WTC11 (cell line): ENCODE results near the gene LSM12. TPM values are rescaled to one million over a fixed set of nuclear protein-coding genes. Genes with fewer than 3 reads are reported as not detected.

Experiments used
- CREM ChIP-seq: sonication (generic); formaldehyde crosslinking; IDR thresholded peaks from 2 replicates; pipeline ENCODE4 v1.8.1; 2022; ENCODE audit warnings: mild to moderate bottlenecking, missing genetic modification reagents, moderate library complexity
- CTCF ChIP-seq: fragments of 200-600 bp; IDR thresholded peaks from 2 replicates; pipeline ENCODE4 v1.8.0; 2022; ENCODE audit warnings: antibody characterized with exemption
- FOXJ3 ChIP-seq: sonication (generic); formaldehyde crosslinking; IDR thresholded peaks from 2 replicates; pipeline ENCODE4 v1.9.0; 2021; ENCODE audit warnings: missing genetic modification reagents, mild to moderate bottlenecking, borderline replicate concordance
- JAZF1 ChIP-seq: fragments of 250-450 bp; sonication (Bioruptor Pico); IDR thresholded peaks from 2 replicates; pipeline ENCODE4 v1.9.0; 2021; ENCODE audit warnings: moderate library complexity, mild to moderate bottlenecking, inconsistent platforms
- MXD4 ChIP-seq: fragments of 250-450 bp; sonication (Bioruptor Pico); IDR thresholded peaks from 2 replicates; pipeline ENCODE4 v1.8.0; 2021; ENCODE audit warnings: mild to moderate bottlenecking, moderate library complexity, borderline replicate concordance
- NFE2L1 ChIP-seq: sonication (generic); formaldehyde crosslinking; IDR thresholded peaks from 2 replicates; pipeline ENCODE4 v1.8.1; 2023; ENCODE audit warnings: missing genetic modification reagents
- RELA ChIP-seq: sonication (generic); formaldehyde crosslinking; IDR thresholded peaks from 2 replicates; pipeline ENCODE4 v1.8.1; 2022; ENCODE audit warnings: missing genetic modification reagents, mild to moderate bottlenecking, borderline replicate concordance
- ZNF219 ChIP-seq: sonication (generic); formaldehyde crosslinking; IDR thresholded peaks from 2 replicates; pipeline ENCODE4 v1.8.0; 2023; ENCODE audit warnings: missing genetic modification reagents, mild to moderate bottlenecking, borderline replicate concordance
- total RNA-seq: library from RNA; stranded (reverse); gene quantifications from 3 replicates; pipeline ENCODE4 v1.2.3, GENCODE V29; 2021
- TF ChIP-seq, protein P1 (sequence below): sonication (generic); formaldehyde crosslinking; IDR thresholded peaks from 2 replicates; pipeline ENCODE4 v1.8.1; 2023; ENCODE audit warnings: mild to moderate bottlenecking, missing genetic modification reagents
- TF ChIP-seq, protein P2 (sequence below): fragments of 250-450 bp; sonication (Bioruptor Pico); IDR thresholded peaks from 2 replicates; pipeline ENCODE4 v1.9.0; 2021; ENCODE audit warnings: mild to moderate bottlenecking, borderline replicate concordance
- TF ChIP-seq, protein P3 (sequence below): sonication (generic); formaldehyde crosslinking; IDR thresholded peaks from 2 replicates; pipeline ENCODE4 v1.8.1; 2022; ENCODE audit warnings: missing genetic modification reagents, borderline replicate concordance
- TF ChIP-seq, protein P4 (sequence below): sonication (generic); formaldehyde crosslinking; IDR thresholded peaks from 2 replicates; pipeline ENCODE4 v1.8.0; 2022; ENCODE audit warnings: missing genetic modification reagents
- TF ChIP-seq, protein P5 (sequence below): sonication (generic); formaldehyde crosslinking; IDR thresholded peaks from 2 replicates; pipeline ENCODE4 v1.8.1; 2022; ENCODE audit warnings: mild to moderate bottlenecking, missing genetic modification reagents, moderate library complexity, borderline replicate concordance

LSM12 gene
- total RNA-seq, 1 experiment from 2014 or later: 102 TPM

GRCh38 chr17:44033861-44034408 lies 32.5 kb downstream of the LSM12 start (continued):
- TF ChIP-seq, protein P1, sequence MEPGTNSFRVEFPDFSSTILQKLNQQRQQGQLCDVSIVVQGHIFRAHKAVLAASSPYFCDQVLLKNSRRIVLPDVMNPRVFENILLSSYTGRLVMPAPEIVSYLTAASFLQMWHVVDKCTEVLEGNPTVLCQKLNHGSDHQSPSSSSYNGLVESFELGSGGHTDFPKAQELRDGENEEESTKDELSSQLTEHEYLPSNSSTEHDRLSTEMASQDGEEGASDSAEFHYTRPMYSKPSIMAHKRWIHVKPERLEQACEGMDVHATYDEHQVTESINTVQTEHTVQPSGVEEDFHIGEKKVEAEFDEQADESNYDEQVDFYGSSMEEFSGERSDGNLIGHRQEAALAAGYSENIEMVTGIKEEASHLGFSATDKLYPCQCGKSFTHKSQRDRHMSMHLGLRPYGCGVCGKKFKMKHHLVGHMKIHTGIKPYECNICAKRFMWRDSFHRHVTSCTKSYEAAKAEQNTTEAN (CRISPR knock-in tag): no peak
- TF ChIP-seq, protein P2, sequence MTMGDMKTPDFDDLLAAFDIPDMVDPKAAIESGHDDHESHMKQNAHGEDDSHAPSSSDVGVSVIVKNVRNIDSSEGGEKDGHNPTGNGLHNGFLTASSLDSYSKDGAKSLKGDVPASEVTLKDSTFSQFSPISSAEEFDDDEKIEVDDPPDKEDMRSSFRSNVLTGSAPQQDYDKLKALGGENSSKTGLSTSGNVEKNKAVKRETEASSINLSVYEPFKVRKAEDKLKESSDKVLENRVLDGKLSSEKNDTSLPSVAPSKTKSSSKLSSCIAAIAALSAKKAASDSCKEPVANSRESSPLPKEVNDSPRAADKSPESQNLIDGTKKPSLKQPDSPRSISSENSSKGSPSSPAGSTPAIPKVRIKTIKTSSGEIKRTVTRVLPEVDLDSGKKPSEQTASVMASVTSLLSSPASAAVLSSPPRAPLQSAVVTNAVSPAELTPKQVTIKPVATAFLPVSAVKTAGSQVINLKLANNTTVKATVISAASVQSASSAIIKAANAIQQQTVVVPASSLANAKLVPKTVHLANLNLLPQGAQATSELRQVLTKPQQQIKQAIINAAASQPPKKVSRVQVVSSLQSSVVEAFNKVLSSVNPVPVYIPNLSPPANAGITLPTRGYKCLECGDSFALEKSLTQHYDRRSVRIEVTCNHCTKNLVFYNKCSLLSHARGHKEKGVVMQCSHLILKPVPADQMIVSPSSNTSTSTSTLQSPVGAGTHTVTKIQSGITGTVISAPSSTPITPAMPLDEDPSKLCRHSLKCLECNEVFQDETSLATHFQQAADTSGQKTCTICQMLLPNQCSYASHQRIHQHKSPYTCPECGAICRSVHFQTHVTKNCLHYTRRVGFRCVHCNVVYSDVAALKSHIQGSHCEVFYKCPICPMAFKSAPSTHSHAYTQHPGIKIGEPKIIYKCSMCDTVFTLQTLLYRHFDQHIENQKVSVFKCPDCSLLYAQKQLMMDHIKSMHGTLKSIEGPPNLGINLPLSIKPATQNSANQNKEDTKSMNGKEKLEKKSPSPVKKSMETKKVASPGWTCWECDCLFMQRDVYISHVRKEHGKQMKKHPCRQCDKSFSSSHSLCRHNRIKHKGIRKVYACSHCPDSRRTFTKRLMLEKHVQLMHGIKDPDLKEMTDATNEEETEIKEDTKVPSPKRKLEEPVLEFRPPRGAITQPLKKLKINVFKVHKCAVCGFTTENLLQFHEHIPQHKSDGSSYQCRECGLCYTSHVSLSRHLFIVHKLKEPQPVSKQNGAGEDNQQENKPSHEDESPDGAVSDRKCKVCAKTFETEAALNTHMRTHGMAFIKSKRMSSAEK (CRISPR knock-in tag): no peak
- TF ChIP-seq FOXJ3: no peak
- TF ChIP-seq, protein P3, sequence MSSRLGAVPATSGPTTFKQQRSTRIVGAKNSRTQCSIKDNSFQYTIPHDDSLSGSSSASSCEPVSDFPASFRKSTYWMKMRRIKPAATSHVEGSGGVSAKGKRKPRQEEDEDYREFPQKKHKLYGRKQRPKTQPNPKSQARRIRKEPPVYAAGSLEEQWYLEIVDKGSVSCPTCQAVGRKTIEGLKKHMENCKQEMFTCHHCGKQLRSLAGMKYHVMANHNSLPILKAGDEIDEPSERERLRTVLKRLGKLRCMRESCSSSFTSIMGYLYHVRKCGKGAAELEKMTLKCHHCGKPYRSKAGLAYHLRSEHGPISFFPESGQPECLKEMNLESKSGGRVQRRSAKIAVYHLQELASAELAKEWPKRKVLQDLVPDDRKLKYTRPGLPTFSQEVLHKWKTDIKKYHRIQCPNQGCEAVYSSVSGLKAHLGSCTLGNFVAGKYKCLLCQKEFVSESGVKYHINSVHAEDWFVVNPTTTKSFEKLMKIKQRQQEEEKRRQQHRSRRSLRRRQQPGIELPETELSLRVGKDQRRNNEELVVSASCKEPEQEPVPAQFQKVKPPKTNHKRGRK: no peak
- no peak for TF ChIP-seq CREM
- TF ChIP-seq MXD4: no peak
- TF ChIP-seq NFE2L1: no peak
- TF ChIP-seq, protein P4, sequence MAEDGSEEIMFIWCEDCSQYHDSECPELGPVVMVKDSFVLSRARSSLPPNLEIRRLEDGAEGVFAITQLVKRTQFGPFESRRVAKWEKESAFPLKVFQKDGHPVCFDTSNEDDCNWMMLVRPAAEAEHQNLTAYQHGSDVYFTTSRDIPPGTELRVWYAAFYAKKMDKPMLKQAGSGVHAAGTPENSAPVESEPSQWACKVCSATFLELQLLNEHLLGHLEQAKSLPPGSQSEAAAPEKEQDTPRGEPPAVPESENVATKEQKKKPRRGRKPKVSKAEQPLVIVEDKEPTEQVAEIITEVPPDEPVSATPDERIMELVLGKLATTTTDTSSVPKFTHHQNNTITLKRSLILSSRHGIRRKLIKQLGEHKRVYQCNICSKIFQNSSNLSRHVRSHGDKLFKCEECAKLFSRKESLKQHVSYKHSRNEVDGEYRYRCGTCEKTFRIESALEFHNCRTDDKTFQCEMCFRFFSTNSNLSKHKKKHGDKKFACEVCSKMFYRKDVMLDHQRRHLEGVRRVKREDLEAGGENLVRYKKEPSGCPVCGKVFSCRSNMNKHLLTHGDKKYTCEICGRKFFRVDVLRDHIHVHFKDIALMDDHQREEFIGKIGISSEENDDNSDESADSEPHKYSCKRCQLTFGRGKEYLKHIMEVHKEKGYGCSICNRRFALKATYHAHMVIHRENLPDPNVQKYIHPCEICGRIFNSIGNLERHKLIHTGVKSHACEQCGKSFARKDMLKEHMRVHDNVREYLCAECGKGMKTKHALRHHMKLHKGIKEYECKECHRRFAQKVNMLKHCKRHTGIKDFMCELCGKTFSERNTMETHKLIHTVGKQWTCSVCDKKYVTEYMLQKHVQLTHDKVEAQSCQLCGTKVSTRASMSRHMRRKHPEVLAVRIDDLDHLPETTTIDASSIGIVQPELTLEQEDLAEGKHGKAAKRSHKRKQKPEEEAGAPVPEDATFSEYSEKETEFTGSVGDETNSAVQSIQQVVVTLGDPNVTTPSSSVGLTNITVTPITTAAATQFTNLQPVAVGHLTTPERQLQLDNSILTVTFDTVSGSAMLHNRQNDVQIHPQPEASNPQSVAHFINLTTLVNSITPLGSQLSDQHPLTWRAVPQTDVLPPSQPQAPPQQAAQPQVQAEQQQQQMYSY (CRISPR knock-in tag): no peak
- no peak for TF ChIP-seq JAZF1 (CRISPR knock-in tag)
- TF ChIP-seq RELA (CRISPR knock-in tag): no peak
- TF ChIP-seq, protein P5, sequence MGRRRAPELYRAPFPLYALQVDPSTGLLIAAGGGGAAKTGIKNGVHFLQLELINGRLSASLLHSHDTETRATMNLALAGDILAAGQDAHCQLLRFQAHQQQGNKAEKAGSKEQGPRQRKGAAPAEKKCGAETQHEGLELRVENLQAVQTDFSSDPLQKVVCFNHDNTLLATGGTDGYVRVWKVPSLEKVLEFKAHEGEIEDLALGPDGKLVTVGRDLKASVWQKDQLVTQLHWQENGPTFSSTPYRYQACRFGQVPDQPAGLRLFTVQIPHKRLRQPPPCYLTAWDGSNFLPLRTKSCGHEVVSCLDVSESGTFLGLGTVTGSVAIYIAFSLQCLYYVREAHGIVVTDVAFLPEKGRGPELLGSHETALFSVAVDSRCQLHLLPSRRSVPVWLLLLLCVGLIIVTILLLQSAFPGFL (CRISPR knock-in tag): no peak
- no peak for TF ChIP-seq CTCF
- no peak for TF ChIP-seq ZNF219 (CRISPR knock-in tag)
- TF ChIP-seq, all 79 proteins: peak for 0
